Measurements from ENCODE around the gene FURIN.
"Not testable (repeated sequence)": the region's sequence is repeated elsewhere in the genome, so short reads cannot be mapped to it uniquely, and the experiment has no call there.

Gene FURIN

DNA sequence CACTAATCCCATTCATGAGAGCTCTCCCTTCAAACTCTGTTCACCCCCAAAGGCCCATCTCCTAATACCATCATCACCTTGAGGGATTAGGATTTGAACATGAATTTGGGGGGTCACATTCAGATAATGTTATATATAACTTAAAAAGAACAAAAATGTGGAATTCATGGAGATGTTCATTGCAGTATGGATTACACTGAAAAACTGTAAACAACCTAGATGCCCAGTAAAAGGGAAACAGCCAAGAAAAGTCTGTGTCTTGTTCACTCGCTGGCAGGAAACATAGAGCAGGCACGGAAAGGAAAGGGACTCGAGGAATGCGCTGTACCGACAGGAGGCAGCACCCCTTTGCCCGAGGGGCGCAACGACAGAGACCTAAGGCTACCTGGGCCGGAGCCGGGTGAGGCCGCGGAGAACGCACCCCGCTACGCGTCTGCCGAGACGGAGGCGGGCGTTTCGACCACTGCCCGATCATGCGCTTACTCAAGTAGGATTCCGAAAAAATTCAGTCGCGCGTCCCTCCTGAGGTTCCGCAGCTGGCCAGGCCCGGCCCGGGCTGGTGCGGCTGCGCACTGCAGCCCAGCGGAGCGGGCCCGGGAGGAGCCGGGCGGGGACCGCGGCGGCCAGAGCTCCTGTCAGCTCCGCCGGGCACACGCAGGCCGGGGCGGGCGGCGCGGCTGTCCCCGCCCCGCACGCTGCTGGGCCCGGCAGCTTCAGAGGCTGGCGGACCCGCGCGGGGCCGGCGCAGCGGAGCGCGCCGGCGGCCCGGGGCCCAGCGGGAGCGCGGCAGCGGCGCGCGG lies 33.9 kb downstream of the FURIN start:
- peak; percentile 84 for DNase-seq (ENCODE audit: low spot score)

DNA sequence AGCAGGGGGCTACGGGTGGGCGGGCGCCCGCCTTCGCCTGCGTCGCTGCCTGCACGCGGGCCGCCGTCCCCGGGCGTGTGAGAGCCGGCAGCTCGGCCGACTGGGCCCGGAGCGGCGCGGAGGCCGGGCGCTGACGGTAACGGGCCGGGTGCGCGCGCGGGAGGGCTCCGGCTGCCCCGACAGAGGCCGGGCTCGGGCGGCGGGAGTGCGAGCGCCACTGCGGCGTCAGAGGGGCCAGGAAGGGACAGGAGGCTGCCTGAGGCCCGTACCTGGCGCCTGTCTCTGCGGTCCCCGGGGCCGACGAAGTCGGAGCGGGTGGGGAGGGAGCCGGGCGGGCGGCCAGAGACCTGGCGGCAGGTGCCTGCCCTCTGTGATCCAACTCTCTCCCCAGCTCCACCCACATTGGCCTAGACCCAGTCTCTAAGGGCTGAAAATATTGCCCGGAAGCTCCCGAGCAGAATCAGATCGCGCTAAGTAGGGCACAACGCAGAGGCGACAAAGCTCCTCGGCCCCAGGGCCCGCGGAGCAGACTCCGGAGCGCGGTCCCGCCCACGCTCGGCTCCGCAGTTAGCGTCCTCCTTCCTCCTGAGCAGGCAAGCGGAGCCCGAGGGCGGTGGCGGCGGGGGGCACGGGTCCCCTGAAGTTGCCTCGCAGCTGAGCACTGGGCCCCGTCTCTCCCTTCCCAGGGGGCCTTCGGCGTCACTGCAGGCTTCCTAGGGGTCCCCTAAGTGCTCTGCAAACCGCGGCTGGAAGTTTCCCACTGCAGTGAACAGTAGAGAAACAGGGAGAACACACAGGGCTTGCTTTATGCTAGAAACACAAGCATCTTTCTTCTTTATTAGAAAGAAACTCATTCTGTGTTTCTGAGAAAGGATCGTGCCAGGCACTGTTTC lies 34.7 kb downstream of the FURIN start, which contains the start of gene MAN2A2:
MAN2A2 (plus strand) TSS at position 463 of the 893 bp plus-strand sequence. CDS start 906 bp downstream, outside the sequence.
- DNase-seq (ENCODE audit: low spot score), result peak; percentile 72

DNA sequence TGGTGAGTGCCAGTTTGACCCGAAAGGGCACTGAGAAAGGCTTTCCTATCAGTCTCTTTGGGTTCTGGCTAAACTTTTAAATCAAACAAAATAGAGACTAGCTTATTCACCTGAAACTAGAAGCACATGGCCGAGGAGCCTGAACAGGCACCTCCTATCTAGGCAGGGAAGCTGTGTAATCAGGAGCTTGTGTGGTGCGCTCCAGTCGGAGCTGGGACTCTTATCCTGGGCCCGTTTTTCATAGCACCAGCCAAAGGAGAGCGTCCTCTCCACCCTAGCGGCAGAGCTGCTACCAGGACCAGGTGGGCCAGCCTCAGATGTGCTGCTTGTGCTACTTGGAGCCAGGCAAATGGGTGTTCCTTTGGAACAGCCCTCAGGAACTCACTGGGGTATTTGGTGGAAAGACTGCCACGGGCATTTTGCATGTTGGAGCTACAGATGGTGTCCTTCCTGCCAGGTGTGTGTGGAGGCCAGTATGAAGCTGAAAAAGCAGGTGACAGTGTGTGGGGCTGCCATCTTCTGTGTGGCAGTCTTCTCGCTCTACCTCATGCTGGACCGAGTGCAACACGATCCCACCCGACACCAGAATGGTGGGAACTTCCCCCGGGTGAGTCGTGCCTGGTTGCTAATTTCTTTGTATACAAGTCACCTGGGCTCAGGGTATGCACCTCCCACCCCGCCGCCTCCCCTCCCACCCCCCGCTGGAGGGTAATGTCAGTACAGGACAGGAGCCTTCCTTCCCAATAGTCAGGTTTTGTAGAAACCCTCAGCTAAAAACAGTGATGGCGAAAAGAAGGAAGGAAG lies 35.5 kb downstream of the FURIN start:
- no peak for DNase-seq (ENCODE audit: low spot score)

DNA sequence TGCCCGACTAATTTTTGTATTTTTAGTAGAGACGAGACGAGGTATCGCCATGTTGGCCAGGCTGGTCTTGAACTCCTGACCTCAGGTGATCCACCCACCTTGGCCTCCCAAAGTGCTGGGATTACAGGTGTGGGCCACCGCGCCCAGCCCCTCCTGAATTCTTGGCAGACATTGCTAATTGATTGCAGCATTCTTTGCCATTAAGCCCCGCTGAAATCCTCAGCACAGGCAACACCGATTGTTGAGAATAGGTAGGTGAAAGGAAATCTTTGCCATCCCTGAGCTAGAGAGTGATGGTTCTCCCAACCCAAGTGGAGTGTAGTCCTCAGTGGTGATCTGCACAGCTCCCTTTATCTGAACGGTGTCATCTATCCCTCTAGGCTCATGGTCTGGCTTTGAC lies 36.4 kb downstream of the FURIN start:
- DNase-seq (ENCODE audit: low spot score), result no peak

DNA sequence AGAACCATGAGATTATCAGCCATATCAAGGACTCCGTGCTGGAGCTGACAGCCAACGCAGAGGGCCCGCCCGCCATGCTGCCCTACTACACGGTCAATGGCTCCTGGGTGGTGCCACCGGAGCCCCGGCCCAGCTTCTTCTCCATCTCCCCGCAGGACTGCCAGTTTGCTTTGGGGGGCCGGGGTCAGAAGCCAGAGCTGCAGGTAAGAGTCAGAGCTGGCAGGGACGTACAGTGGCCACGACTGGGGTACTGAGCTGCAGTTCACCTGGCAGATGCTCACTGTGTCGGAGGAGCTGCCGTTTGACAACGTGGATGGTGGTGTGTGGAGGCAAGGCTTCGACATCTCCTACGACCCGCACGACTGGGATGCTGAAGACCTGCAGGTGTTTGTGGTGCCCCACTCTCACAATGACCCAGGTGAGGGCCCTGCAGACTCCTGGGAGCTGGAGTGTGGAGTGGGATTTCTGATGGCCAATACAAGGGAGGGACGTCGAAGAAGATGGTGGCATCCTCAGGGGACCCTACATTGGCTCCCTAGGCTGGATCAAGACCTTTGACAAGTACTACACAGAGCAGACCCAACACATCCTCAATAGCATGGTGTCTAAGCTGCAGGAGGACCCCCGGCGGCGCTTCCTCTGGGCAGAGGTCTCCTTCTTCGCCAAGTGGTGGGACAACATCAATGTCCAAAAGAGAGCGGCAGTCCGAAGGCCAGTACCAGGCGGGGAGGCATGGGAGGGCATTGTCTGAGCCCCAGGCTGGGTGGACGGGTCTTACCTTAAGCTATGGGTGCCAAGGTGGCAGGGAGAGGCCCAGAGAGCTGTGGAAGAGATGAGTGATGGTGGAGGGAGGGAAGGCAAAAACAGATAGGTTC lies 37.2 kb downstream of the FURIN start:
- no peak for DNase-seq (ENCODE audit: low spot score)

DNA sequence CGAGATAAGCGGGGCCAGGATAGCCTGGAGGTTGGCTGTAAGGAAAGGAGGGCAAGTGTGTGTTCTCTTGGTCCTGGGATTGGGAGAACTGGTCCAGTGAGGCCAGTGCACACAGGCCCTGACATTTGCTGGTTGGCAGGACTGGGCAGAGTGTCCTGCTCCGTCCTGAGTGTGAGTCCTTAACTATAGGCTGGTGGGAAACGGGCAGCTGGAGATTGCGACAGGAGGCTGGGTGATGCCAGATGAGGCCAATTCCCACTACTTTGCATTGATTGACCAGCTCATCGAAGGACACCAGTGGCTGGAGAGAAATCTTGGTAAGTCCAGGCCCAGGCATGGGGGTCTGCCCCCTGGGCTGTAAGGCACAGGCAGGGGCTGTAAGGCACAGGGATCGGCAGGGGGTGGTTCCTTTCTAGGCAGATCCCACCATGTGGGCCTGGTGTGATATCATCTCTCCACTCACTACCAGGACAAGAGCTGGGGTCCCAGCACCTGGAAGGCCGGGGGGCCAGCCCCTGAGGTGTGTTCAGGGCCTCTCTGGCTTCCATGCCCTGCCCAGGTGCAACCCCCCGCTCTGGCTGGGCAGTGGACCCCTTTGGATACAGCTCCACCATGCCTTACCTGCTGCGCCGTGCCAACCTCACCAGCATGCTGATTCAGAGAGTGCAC lies 37.9 kb downstream of the FURIN start:
- no peak for DNase-seq (ENCODE audit: low spot score)

DNA sequence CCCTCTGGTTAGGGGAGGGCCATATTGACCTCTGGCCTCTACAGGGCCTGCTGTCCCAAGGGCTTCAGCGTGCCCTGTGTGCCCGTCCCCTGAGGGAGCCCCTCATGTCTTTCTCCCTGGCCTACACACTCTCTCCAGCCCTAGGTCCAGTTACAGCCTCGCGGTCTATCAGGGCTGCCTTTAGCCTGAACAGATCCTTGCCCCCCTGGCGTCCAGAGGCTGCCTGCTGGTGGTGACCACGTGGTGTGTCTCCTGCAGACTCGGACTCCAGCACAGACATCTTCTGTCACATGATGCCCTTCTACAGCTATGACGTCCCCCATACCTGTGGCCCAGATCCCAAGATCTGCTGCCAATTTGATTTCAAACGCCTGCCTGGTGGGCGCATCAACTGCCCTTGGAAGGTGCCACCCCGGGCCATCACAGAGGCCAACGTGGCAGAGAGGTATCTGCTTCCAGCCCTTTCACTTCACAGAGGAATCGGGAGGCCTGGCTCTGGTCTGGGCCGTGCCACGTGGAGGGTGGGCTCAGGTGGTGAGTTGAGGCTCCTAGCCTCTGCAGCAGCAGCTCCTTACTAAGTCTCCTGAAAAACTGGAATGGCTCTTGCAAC lies 38.8 kb downstream of the FURIN start:
- no peak for DNase-seq (ENCODE audit: low spot score)

DNA sequence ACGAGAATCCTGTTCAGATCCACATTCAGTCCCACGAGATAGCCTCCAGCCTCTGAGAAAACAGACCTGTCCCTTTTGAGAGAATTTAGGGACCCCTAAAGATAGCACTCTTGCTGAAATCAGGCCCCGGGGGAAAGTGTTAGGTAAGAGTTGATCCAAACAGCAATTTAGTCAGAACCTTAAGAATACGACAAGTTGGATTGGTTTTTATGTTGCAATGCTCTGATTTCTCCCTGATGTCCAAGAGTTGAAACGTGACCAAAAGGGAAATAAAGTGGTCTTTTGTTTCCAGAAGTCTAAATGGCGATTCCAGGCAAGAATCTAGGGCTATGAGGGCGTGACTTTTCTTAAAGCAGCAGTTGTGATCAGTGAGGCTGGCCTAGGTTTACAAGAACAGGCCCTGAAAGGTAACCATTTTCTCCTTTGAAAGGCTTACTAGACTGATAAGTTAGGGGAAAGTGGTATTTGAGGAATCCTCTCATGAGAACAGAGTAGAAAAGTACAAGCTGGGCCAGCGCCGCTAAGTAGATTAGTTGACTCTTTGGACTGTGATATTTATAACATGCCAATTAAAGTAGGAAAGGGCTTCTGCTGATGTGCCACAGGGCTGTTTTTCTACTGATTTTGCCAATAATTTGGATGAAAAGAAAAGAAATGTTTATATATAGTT lies 39.6 kb downstream of the FURIN start:
- no peak for DNase-seq (ENCODE audit: low spot score)

DNA sequence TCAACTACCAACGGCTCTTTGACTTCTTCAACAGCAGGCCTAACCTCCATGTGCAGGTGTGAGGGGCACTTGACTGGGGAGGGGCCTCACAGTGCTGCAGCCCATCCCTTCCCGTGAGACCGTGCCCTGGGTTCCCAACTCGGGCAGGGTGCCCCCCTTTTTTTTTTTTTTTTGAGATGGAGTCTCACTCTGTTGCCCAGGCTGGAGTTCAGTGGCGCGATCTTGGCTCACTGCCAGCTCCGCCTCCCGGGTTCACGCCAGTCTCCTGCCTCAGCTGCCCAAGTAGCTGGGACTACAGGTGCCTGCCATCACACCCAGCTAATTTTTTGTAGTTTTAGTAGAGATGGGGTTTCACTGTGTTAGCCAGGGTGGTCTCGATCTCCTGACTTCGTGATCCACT lies 41.1 kb downstream of the FURIN start:
- not testable (repeated sequence) for DNase-seq (ENCODE audit: low spot score)

DNA sequence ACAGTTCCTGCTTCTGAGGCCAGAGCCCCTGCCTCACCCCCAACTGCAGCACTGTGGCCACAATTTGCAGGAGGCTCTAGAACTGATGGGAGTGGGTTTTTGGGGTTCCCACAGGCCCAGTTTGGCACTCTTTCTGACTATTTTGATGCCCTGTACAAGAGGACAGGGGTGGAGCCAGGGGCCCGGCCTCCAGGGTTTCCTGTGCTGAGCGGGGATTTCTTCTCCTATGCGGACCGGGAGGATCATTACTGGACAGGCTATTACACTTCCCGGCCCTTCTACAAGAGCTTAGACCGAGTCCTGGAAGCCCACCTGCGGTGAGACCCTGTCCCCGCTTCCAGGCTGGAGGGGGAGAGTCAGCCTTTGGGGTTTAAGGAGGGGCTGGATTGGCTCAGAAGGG lies 41.6 kb downstream of the FURIN start:
- no peak for DNase-seq (ENCODE audit: low spot score)

DNA sequence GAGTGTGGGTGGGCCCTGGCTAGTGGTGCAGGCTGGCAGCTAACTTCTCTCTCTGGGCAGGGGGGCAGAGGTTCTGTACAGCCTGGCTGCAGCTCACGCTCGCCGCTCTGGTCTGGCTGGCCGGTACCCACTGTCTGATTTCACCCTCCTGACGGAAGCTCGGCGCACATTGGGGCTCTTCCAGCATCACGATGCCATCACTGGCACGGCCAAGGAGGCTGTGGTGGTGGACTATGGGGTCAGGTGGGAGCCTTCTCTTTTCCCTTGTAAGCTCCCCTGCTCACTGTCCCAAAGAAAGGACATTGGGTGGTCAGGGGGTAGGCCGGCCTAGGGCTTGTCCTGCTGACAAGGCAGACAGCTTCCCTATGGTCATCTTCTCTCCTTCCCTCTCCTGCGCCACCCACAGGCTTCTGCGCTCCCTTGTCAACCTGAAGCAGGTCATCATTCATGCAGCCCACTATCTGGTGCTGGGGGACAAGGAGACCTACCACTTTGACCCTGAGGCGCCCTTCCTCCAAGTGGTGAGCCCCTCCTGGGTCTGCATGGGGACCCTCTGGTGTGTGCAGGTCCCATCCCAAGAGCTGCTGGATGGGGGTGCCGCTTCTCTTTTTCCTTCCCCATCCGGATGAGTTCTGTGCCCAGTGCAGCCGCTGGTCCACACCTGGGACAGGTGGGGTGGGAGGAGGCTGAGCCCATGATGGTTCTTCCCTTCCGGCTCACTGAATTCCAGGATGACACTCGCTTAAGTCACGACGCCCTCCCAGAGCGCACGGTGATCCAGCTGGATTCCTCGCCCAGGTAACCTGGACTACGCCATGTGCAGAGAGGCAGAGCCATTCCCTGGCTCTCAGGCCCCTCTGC lies 42.3 kb downstream of the FURIN start:
- no peak for DNase-seq (ENCODE audit: low spot score)

DNA sequence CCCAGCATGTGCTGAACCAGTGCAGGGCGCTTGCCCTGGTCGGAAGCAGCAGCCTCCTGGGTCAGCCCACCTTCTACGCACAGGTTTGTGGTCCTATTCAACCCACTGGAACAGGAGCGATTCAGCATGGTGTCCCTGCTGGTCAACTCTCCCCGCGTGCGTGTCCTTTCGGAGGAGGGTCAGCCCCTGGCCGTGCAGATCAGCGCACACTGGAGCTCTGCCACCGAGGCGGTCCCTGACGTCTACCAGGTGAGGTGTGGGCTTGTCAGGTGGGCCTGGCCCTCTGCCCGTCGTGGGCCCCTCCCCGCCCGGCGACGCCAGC lies 42.9 kb downstream of the FURIN start:
- DNase-seq (ENCODE audit: low spot score), result no peak

DNA sequence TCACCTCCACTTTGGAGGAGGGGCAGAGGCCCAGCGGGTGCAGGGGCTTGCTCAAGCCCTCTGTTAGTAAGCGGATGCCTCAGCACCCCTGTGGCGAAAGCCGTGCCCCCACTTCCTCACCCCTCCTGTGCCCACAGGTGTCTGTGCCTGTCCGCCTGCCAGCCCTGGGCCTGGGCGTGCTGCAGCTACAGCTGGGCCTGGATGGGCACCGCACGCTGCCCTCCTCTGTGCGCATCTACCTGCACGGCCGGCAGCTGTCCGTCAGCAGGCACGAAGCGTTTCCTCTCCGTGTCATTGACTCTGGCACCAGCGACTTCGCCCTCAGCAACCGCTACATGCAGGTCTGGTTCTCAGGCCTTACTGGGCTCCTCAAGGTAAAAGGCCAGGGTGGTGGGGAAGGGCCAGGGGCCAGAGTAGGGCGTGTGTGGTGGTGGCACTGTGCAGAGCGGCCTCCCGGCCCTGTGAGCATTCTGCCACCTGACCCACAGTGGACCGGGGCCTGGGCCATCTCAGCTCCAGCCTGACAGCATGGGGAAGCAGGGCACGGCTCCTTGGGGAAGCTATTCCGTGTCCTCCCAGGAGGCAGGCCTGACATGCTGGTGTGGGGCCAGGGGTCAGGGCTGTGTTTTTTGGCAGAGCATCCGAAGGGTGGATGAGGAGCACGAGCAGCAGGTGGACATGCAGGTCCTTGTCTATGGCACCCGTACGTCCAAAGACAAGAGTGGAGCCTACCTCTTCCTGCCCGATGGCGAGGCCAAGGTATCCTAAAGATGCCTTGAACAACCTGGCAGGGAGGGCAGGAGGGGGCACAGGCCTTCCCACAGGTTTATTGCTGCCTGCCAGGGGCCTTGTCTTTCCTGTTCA lies 43.8 kb downstream of the FURIN start:
- no peak for DNase-seq (ENCODE audit: low spot score)

DNA sequence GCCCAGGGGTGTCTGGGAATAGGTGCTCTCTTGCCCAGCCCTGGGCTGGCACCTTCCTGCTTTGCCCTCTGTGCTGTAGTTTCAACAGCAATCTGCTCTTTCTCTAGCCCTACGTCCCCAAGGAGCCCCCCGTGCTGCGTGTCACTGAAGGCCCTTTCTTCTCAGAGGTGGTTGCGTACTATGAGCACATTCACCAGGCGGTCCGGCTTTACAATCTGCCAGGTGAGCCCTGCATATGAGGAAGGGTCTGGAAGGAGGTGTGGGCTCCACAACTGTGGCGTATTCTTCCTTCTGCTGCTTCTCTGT lies 44.3 kb downstream of the FURIN start:
- DNase-seq (ENCODE audit: low spot score), result no peak

DNA sequence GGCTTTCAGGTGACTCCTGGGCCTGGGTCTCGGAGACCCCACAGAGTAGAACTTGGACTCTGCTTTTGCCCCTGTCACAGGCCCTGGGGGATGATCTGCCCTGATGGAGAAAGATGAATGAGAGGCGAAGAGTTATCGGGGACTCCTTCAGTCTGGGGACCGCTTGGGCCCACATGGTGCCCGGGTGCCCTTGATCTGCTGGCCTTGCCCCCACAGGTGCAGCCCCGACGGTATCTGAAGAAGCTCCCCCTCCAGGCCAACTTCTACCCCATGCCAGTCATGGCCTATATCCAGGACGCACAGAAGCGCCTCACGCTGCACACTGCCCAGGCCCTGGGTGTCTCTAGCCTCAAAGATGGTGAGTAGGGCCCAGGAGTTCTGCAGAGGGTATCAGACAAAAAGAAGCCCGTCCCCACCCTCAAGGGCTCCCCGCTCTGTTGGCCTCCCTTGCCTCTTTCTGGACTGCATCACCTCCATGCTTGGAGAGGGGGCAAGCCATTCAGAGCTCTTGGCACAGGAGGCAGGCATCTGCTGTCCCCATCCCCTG lies 45.1 kb downstream of the FURIN start:
- no peak for DNase-seq (ENCODE audit: low spot score)

DNA sequence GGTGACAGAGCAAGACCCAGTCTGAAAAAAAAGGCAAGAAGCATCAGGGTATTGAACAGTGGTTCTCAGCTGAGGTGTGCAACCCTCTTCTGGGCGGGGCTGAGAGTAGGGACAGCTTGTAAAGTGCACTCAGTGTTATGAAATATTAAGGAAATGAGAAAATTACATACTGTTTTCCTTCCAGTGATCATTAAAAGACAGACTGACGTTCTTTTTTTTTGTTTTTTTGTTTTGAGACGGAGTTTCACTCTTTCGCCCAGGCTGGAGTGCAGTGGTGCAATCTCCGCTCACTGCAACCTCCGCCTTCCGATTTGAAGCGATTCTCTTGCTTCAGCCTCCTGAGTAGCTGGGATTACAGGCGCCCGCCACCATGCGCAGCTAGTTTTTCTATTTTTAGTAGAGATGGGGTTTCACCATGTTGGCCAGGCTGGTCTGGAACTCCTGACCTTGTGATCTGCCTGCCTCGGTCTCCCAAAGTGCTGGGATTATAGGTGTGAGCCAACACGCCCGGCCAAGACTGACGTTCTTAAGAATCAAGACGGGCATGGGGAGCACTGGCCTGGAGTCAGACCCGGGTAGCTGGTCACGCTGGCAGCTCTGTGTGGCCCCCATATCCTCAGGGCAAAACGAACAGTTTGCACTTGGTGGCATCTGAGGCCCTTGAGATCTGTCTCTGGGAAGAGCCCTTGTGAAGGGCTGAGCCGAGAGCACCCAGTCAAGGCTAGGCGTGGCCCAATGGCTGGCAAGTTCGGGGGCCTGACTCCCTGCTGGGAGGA lies 46.1 kb downstream of the FURIN start:
- DNase-seq (ENCODE audit: low spot score), result no peak

DNA sequence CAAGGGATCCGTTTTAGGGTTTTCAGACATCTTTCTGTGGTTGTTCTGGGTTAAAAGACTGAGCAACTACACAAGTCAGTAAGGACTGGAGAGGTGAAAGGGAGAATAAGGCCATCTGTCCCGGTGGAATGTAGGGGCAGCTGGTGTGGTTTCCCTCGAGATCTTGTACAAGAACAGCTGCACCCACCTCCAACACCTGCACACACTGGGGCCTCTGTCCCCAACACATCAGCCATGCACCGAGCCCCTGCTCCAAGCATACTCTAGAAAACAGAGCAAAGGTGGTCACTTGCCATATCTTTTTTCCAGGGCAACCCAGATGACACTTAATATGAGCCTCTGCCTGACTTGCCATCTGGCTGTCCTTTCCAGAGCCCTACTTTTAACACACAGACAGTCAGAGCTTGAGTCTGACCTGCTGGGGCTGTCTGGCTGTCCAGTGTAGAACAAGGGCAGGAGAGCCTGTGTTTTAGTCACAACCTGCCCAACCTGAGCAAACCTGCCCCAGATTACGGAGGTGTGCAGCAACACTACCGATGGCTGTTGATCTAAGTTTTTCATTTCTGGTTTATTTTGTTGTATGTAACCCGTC lies 46.9 kb downstream of the FURIN start:
- no peak for DNase-seq (ENCODE audit: low spot score)

Measured in ecto neural progenitor cell (in vitro differentiated cells).